HFFc6 (cell line): ENCODE results near the gene RAPGEF1. TPM values are rescaled to one million over a fixed set of nuclear protein-coding genes. Genes with fewer than 3 reads are reported as not detected.

ENCODE experiments used
- DNase-seq: peaks from one replicate; pipeline ENCODE4 v3.0.0-alpha.2; 2018
- H3K27ac Mint-ChIP-seq: 2 replicates; pipeline ENCODE4 v1.8.0; 2020; ENCODE audit warnings: mild to moderate bottlenecking, mixed read lengths
- H3K27me3 Mint-ChIP-seq: 2 replicates; pipeline ENCODE4 v1.8.0; 2021; ENCODE audit warnings: mild to moderate bottlenecking, moderate library complexity, mixed read lengths; ENCODE audit not compliant: insufficient read depth
- H3K36me3 Mint-ChIP-seq: 2 replicates; pipeline ENCODE4 v1.8.0; 2021; ENCODE audit warnings: low read depth, mixed read lengths
- H3K4me1 Mint-ChIP-seq: 2 replicates; pipeline ENCODE4 v1.8.0; 2020; ENCODE audit warnings: low read depth, mixed read lengths
- H3K4me3 Mint-ChIP-seq: 2 replicates; pipeline ENCODE4 v1.8.0; 2020; ENCODE audit warnings: mild to moderate bottlenecking, moderate library complexity, mixed read lengths
- H3K9me3 Mint-ChIP-seq: 2 replicates; pipeline ENCODE4 v1.8.0; 2020; ENCODE audit warnings: mild to moderate bottlenecking, mixed read lengths
- CTCF ChIP-seq: fragments of 200-600 bp; sonication (generic); IDR thresholded peaks from 2 replicates; pipeline ENCODE4 v1.5.0; 2021; ENCODE audit warnings: antibody characterized with exemption, mild to moderate bottlenecking
- total RNA-seq, 6 experiments: library from RNA; stranded (reverse); fragmentation: NEBNext Ultra II Directional; extraction: Animal tissue kit (Norgen Biotek cat#: 25700); gene quantifications; 2 replicates in 1 of 6; 3 replicates in 5 of 6; pipeline ENCODE4 v1.2.3, GENCODE V29; 2021

Gene RAPGEF1
- total RNA-seq, 6 experiments from 2014 or later, result 38.6 to 46.6 (median 42.3) TPM

GRCh38 chr9:131613921-131614320 lies 126.0 kb downstream of the RAPGEF1 start:
- DNase-seq, result no peak
- no peak overlapping the region for H3K4me3 Mint-ChIP-seq
- H3K9me3 Mint-ChIP-seq, result no peaks in the 10 kb centered on the region
- no peak overlapping the region for H3K27ac Mint-ChIP-seq
- peaks cover 20% of the 10 kb centered on the region for H3K4me1 Mint-ChIP-seq
- peaks cover 3% of the 10 kb centered on the region; the same call in 1 of the 2 replicates for H3K27me3 Mint-ChIP-seq
- H3K36me3 Mint-ChIP-seq, result peaks cover 17% of the 10 kb centered on the region
- TF ChIP-seq CTCF, result no peak

GRCh38 chr9:131612851-131613250 lies 127.0 kb downstream of the RAPGEF1 start:
- TF ChIP-seq CTCF, result no peak

GRCh38 chr9:131611586-131612315 lies 128.1 kb downstream of the RAPGEF1 start:
- Mint-ChIP-seq H3K4me3 (no peak overlapping the region), H3K36me3 (peaks cover 7% of the 10 kb centered on the region; the same call in 1 of the 2 replicates), H3K27ac (no peak overlapping the region), H3K4me1 (peaks cover 42% of the 10 kb centered on the region), H3K9me3 (no peaks in the 10 kb centered on the region), H3K27me3 (peaks cover 3% of the 10 kb centered on the region)
- no peak for DNase-seq
- TF ChIP-seq CTCF, result no peak

More at GRCh38 chr9:131612851-131613250, 127.0 kb downstream of the RAPGEF1 start:
- DNase-seq, result no peak
- no peak overlapping the region for H3K27ac Mint-ChIP-seq
- no peaks in the 10 kb centered on the region for H3K9me3 Mint-ChIP-seq
- peaks cover 3% of the 10 kb centered on the region for H3K27me3 Mint-ChIP-seq
- peaks cover 31% of the 10 kb centered on the region for H3K4me1 Mint-ChIP-seq
- H3K4me3 Mint-ChIP-seq, result no peak overlapping the region
- peaks cover 7% of the 10 kb centered on the region; the same call in 1 of the 2 replicates for H3K36me3 Mint-ChIP-seq

- Mint-ChIP-seq H3K36me3 (peaks cover 14% of the 10 kb centered on the region; the same call in 1 of the 2 replicates), H3K9me3 (no peaks in the 10 kb centered on the region), H3K4me3 (peak overlapping the region; percentile 84; the same call in 1 of the 2 replicates), H3K4me1 (peaks cover 52% of the 10 kb centered on the region), H3K27me3 (peaks cover 3% of the 10 kb centered on the region), H3K27ac (peak overlapping the region; percentile 91)
- no peak for TF ChIP-seq CTCF
- DNase-seq, result peak; percentile 11
Observed at GRCh38 chr9:131610231-131610761, 129.6 kb downstream of the RAPGEF1 start.

GRCh38 chr9:131609099-131609830 lies 130.6 kb downstream of the RAPGEF1 start:
- H3K36me3 Mint-ChIP-seq, result peaks cover 14% of the 10 kb centered on the region; the same call in 1 of the 2 replicates

More at GRCh38 chr9:131609099-131609830, 130.6 kb downstream of the RAPGEF1 start:
- H3K4me1 Mint-ChIP-seq, result peaks cover 52% of the 10 kb centered on the region
- peaks cover 3% of the 10 kb centered on the region for H3K27me3 Mint-ChIP-seq
- no peak for TF ChIP-seq CTCF
- peak overlapping the region; percentile 84 for H3K4me3 Mint-ChIP-seq
- DNase-seq, result peak; percentile 78
- H3K27ac Mint-ChIP-seq, result peak overlapping the region; percentile 91
- no peaks in the 10 kb centered on the region for H3K9me3 Mint-ChIP-seq
